ENCODE data around the gene TMIGD1. TPM values are rescaled to one million over a fixed set of nuclear protein-coding genes. Genes with fewer than 3 reads are reported as not detected.
"Not testable (repeated sequence)": the region's sequence is repeated elsewhere in the genome, so short reads cannot be mapped to it uniquely, and the experiment has no call there.

TMIGD1 gene
- total RNA-seq, 4 donors from 2014 or later, result not detected

DNA sequence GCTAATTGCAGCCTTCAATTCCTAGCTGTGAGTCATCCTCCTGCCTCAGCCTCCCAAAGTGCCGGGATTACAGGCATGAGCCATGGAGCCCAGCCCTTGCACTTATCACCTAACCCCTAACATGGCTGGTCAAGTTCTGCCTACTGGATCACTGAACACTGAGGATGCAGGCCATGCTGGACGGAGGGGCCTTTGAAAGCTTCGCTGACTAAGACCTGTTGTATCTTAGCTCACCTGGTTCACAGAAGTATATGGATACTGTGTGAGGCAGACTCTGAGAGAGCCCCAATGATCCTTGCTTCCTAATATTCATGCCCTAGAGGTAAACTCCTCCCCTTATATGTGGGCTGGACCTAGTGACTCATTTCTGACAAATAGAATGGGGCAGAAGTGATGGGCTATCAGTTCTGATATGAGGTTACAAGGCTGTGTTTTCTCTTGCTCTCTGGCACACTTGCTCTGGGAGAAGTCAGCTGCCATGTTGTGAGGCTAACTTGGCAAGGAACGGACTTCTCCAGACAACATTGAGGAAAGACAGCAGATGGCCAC, 11.7 kb upstream of the TMIGD1 start:
- Histone ChIP-seq H3K27me3 (no peaks in the 10 kb centered on the region), H3K27ac (peak overlapping the region in 2 of 3 donors; percentile 79 to 83), H3K36me3 (no peaks in the 10 kb centered on the region), H3K9me3 (no peaks in the 10 kb centered on the region), H3K4me1 (peaks cover 18 to 27% of the 10 kb centered on the region in 2 donors), H3K4me3 (replicated peaks in 1 of 3) (no peak overlapping the region)
- intact Hi-C loops (cut with DNase I), result no loop called here
- DNase-seq, result no peak
- WGBS, 2 donors, result 98 to 99% methylated on average over 4 of the region's 4 CpGs
- TF ChIP-seq POLR2A (IDR thresholded peaks at IDR 0.05), result no peak
- TF ChIP-seq, protein P1, sequence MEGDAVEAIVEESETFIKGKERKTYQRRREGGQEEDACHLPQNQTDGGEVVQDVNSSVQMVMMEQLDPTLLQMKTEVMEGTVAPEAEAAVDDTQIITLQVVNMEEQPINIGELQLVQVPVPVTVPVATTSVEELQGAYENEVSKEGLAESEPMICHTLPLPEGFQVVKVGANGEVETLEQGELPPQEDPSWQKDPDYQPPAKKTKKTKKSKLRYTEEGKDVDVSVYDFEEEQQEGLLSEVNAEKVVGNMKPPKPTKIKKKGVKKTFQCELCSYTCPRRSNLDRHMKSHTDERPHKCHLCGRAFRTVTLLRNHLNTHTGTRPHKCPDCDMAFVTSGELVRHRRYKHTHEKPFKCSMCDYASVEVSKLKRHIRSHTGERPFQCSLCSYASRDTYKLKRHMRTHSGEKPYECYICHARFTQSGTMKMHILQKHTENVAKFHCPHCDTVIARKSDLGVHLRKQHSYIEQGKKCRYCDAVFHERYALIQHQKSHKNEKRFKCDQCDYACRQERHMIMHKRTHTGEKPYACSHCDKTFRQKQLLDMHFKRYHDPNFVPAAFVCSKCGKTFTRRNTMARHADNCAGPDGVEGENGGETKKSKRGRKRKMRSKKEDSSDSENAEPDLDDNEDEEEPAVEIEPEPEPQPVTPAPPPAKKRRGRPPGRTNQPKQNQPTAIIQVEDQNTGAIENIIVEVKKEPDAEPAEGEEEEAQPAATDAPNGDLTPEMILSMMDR (IDR thresholded peaks at IDR 0.05), result no peak

DNA sequence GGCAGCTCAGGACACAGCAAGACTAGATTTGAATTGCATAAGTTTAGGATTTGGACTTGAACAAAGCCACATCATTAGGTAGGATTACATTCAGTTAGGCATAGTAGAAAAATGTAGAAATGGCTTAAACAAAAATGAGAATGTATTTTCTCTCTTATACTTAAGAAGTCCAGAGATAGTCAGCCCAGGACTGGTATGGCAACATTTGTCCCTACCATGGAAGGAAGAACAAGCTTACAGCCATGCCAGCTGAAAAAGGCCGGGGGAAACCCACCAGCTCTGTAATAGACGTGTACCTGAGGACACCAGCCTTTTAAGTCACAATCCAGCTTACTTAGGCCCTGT, 11.2 kb upstream of the TMIGD1 start:
- H3K36me3 ChIP-seq, result no peaks in the 10 kb centered on the region
- intact Hi-C loops (cut with DNase I), result no loop called here
- WGBS, 2 donors, result 90 to 91% methylated on average over 2 of the region's 2 CpGs
- DNase-seq, result no peak
- H3K27me3 ChIP-seq, result no peaks in the 10 kb centered on the region
- no peak overlapping the region for H3K4me3 ChIP-seq (replicated peaks in 1 of 3)
- no peaks in the 10 kb centered on the region for H3K9me3 ChIP-seq
- H3K27ac ChIP-seq, result peak overlapping the region; percentile 68 to 83 (median 79)
- peaks cover 18 to 33% of the 10 kb centered on the region in 2 donors for H3K4me1 ChIP-seq
- TF ChIP-seq, protein P1 (IDR thresholded peaks at IDR 0.05), result no peak
- TF ChIP-seq POLR2A (IDR thresholded peaks at IDR 0.05), result no peak

DNA sequence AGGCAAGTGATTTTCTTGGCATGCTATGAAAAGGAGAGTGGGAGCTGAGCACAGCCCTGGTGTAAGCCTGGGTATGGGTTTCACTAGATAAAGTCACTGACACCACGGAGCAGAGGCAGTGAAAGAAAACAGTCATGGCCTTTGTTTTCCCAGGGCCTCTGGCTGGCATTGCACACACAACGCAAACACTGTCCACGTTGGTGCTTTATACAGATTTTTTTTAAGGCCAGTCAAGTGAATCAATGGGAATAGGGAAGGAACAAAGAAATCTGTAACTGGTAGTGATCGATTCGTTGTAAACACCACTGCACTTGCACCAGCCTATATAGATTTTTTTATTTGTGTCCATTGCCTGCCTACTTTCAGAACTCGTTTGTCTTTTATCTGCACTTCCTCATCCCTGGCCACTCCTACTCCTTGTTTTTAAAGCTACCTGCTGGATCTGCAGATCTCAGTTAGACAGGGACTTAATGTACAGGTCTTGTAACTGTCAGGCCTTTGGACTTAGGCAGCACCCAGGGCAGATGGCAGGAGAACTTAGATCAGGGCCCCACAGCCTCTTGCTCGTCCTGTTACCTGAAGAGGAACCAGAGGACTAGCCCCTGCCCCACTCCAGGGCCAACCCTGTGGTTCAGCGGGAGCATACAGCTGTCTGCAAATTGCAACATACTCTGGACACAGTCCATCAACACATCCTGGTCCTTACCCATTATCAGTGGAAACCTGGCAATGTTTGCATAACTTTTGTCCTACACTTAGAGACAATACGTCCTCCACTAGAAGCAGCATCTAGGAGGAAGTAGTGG, 10.6 kb upstream of the TMIGD1 start:
- intact Hi-C loops (cut with DNase I), result no loop called here
- Histone ChIP-seq H3K36me3 (no peaks in the 10 kb centered on the region), H3K27ac (peak overlapping the region; percentile 68 to 83 (median 79)), H3K4me3 (replicated peaks in 1 of 3) (no peak overlapping the region), H3K4me1 (peaks cover 18 to 37% of the 10 kb centered on the region in 2 donors), H3K9me3 (no peaks in the 10 kb centered on the region), H3K27me3 (no peaks in the 10 kb centered on the region)
- WGBS, 2 donors, result 26 to 34% methylated on average over 9 of the region's 9 CpGs
- peak; percentile 13 to 40 for DNase-seq
- no peak for TF ChIP-seq POLR2A (IDR thresholded peaks at IDR 0.05)
- TF ChIP-seq, protein P1 (IDR thresholded peaks at IDR 0.05), result no peak

DNA sequence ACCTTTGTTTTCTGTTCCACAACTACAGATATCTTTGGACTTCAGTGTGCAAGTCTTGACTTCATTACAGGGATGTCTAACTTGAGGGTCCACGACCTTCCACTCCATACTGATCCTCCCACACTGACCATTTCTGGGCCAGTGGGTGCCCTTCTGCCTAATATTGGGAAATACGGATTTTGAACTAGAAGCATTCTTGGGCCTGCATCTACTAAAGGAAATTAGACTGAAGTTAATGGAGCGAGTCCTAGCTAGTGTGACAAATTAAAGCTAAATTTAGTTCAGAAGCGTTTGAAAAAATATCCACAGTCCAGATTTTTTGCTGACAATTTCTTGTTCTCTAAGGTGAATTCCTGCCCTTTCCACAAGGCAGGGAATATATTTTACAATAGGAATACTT, 9.9 kb upstream of the TMIGD1 start:
- no peak for DNase-seq
- peaks cover 18 to 37% of the 10 kb centered on the region in 2 donors for H3K4me1 ChIP-seq
- peak overlapping the region; percentile 68 to 83 (median 79) for H3K27ac ChIP-seq
- no peaks in the 10 kb centered on the region for H3K27me3 ChIP-seq
- H3K36me3 ChIP-seq, result no peaks in the 10 kb centered on the region
- H3K4me3 ChIP-seq (replicated peaks in 1 of 3), result no peak overlapping the region
- 60 to 67% methylated on average over 4 of the region's 4 CpGs for WGBS, 2 donors
- intact Hi-C loops (cut with DNase I), result no loop called here
- TF ChIP-seq, protein P1 (IDR thresholded peaks at IDR 0.05), result no peak
- TF ChIP-seq POLR2A (IDR thresholded peaks at IDR 0.05), result no peak
- no peaks in the 10 kb centered on the region for H3K9me3 ChIP-seq

DNA sequence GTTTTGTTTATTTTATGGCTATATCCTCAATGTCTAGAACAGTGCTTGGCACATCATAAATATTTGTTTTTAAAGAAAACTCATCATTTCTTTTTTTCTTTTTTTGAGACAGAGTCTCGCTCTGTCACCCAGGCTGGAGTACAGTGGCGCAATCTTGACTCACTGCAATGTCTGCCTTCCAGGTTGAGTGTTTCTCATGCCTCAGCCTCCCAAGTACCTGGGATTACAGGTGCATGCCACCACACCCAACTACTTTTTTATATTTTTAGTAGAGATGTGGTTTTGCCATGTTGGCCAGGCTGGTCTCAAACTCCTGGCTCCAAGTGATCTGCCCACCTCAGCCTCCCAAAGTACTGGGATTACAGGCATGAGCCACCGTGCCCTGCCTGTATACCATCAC, 9.4 kb upstream of the TMIGD1 start:
- Histone ChIP-seq H3K4me1 (peaks cover 18 to 37% of the 10 kb centered on the region in 2 donors), H3K27ac (peak overlapping the region in 2 of 3 donors; percentile 79 to 83)
- H3K27me3 ChIP-seq; H3K4me3 ChIP-seq (replicated peaks in 1 of 3); H3K9me3 ChIP-seq; intact Hi-C loops (cut with DNase I); DNase-seq; H3K36me3 ChIP-seq: not testable (repeated sequence)
- 96 to 98% methylated on average over 3 of the region's 3 CpGs for WGBS, 2 donors

Data from thyroid gland (tissue), 4 donors.